A549 (cell line): ENCODE results near the gene ZNF23. TPM values are rescaled to one million over a fixed set of nuclear protein-coding genes. Genes with fewer than 3 reads are reported as not detected.

Experiments used
- ATAC-seq, 2 experiments: fragments of 200-7000 bp in 1 of 2; fragments of >200 bp in 1 of 2; cut with Nextera tagmentation in 1 of 2; cut with Tn5 transposase in 1 of 2; 3 replicates each; pipeline versions ENCODE4 v1.8.0 to v1.9.1; 2018 to 2020; ENCODE audit warnings: mild to moderate bottlenecking in 1 of 2, moderate library complexity in 1 of 2
- CTCF ChIA-PET: fragments of 300-600 bp; sonication (Branson Sonifier 250); formaldehyde crosslinking; extraction: SDS; loops from one replicate; lab custom pipeline; 2021; ENCODE audit warnings: antibody characterized with exemption, inconsistent platforms; lab: Yijun Ruan, JAX
- POLR2A ChIA-PET: fragments of 350-600 bp; formaldehyde crosslinking; extraction: SDS; loops from one replicate; lab custom pipeline; 2021; ENCODE audit warnings: antibody characterized with exemption, inconsistent platforms; lab: Yijun Ruan, JAX
- DNase-seq, 2 experiments: peaks; one replicate each; pipeline versions ENCODE4 v3.0.0 to v3.0.0-alpha.2; 2011 to 2016; ENCODE audit warnings: low read depth in 1 of 2, low spot score in 1 of 2
- FAIRE-seq: peaks from 2 replicates; lab custom pipeline; 2011; peaks lifted over from hg19 to GRCh38; lab: Jason Lieb, UNC
- H3K27ac ChIP-seq, 2 experiments: fragments of >200 bp; sonication (Bioruptor Twin); formaldehyde crosslinking; 3 replicates each; pipeline ENCODE4 v1.5.1; 2016 to 2017
- H3K4me1 ChIP-seq: fragments of >200 bp; sonication (Bioruptor Twin); formaldehyde crosslinking; 3 replicates; pipeline ENCODE4 v1.6.1; 2016
- H3K4me2 ChIP-seq: fragments of >200 bp; sonication (Bioruptor Twin); formaldehyde crosslinking; 3 replicates; pipeline ENCODE4 v1.6.1; 2016
- H3K4me3 ChIP-seq: fragments of >200 bp; sonication (Bioruptor Twin); formaldehyde crosslinking; 3 replicates; pipeline ENCODE4 v1.5.1; 2016
- H3K9me3 ChIP-seq: fragments of >200 bp; sonication (Bioruptor Twin); formaldehyde crosslinking; 3 replicates; pipeline ENCODE4 v1.6.1; 2016
- CBX2 ChIP-seq: fragments of 200-600 bp; sonication (generic); IDR thresholded peaks from 2 replicates; pipeline ENCODE4 v1.6.1; 2016; ENCODE audit warnings: low read depth, mild to moderate bottlenecking, borderline replicate concordance
- CHD4 ChIP-seq: fragments of 200-600 bp; sonication (generic); IDR thresholded peaks from 2 replicates; pipeline ENCODE4 v1.6.1; 2016; ENCODE audit warnings: antibody characterized with exemption, mild to moderate bottlenecking, borderline replicate concordance
- EHF ChIP-seq: fragments of 250-450 bp; sonication (Bioruptor Pico); IDR thresholded peaks from 2 replicates; pipeline ENCODE4 v1.5.0; 2020; ENCODE audit warnings: mild to moderate bottlenecking
- FOSL2 ChIP-seq, 2 experiments: fragments of 450-650 bp in 1 of 2; fragments of >200 bp in 1 of 2; sonication (Bioruptor Twin) in 1 of 2; formaldehyde crosslinking; IDR thresholded peaks; 2 replicates each; pipeline versions ENCODE4 v1.5.0 to v1.6.1; 2016 to 2020; ENCODE audit warnings: mild to moderate bottlenecking in 1 of 2, moderate library complexity in 1 of 2
- FOXS1 ChIP-seq: fragments of 250-450 bp; sonication (Bioruptor Pico); IDR thresholded peaks from 2 replicates; pipeline ENCODE4 v1.5.0; 2020; ENCODE audit warnings: mild to moderate bottlenecking, moderate library complexity
- HDAC2 ChIP-seq: fragments of 200-600 bp; sonication (generic); IDR thresholded peaks from 2 replicates; pipeline ENCODE4 v1.6.1; 2016
- HMGXB4 ChIP-seq: fragments of 250-450 bp; sonication (Bioruptor Pico); IDR thresholded peaks from 2 replicates; pipeline ENCODE4 v1.5.0; 2021; ENCODE audit warnings: mild to moderate bottlenecking, moderate library complexity, borderline replicate concordance
- JUN ChIP-seq, 2 experiments: fragments of >200 bp; sonication (Bioruptor Twin); formaldehyde crosslinking; IDR thresholded peaks; 2 replicates in 1 of 2; 3 replicates in 1 of 2; pipeline ENCODE4 v1.6.1; 2016 to 2017
- JUNB ChIP-seq: fragments of >200 bp; sonication (Bioruptor Twin); formaldehyde crosslinking; IDR thresholded peaks from 2 replicates; pipeline ENCODE4 v1.6.1; 2016
- KDM1A ChIP-seq: fragments of 200-600 bp; sonication (generic); IDR thresholded peaks from 2 replicates; pipeline ENCODE4 v1.6.1; 2016; ENCODE audit warnings: low read depth, mild to moderate bottlenecking
- KDM5A ChIP-seq: fragments of 200-600 bp; sonication (generic); IDR thresholded peaks from 2 replicates; pipeline ENCODE4 v1.6.1; 2016; ENCODE audit warnings: antibody characterized with exemption, mild to moderate bottlenecking
- MAX ChIP-seq: IDR thresholded peaks from 2 replicates; pipeline ENCODE4 v1.6.1; 2012
- MYC ChIP-seq: IDR thresholded peaks from 2 replicates; pipeline ENCODE4 v1.6.1; 2012; ENCODE audit warnings: mild to moderate bottlenecking, inconsistent platforms, low read length, improper control_type of control experiment, borderline replicate concordance
- NPAS2 ChIP-seq: fragments of 250-450 bp; sonication (Bioruptor Pico); IDR thresholded peaks from 2 replicates; pipeline ENCODE4 v1.8.0; 2022; ENCODE audit warnings: mild to moderate bottlenecking, moderate library complexity, borderline replicate concordance
- PHF8 ChIP-seq: fragments of 200-600 bp; sonication (generic); IDR thresholded peaks from 2 replicates; pipeline ENCODE4 v1.6.1; 2016; ENCODE audit warnings: low read depth, mild to moderate bottlenecking, antibody characterized with exemption, moderate library complexity, borderline replicate concordance
- POLR2A ChIP-seq: IDR thresholded peaks from 2 replicates; pipeline ENCODE4 v1.6.1; 2012; ENCODE audit warnings: mild to moderate bottlenecking, low read length
- RCOR1 ChIP-seq: fragments of 150-350 bp; IDR thresholded peaks from 2 replicates; pipeline ENCODE4 v1.6.1; 2014; ENCODE audit warnings: antibody characterized with exemption, low read length, low read depth
- SREBF2 ChIP-seq: fragments of 450-650 bp; IDR thresholded peaks from 2 replicates; pipeline ENCODE4 v1.6.1; 2014; ENCODE audit warnings: mild to moderate bottlenecking, moderate library complexity
- TFCP2L1 ChIP-seq: fragments of 250-450 bp; sonication (Bioruptor Pico); IDR thresholded peaks from 2 replicates; pipeline ENCODE4 v1.5.0; 2021; ENCODE audit warnings: mild to moderate bottlenecking
- ZFP36 ChIP-seq: fragments of 450-650 bp; IDR thresholded peaks from 2 replicates; pipeline ENCODE4 v1.6.1; 2014; ENCODE audit warnings: borderline replicate concordance; ENCODE audit not compliant: partially characterized antibody
- ZSCAN20 ChIP-seq: fragments of 250-450 bp; sonication (Bioruptor Pico); IDR thresholded peaks from 2 replicates; pipeline ENCODE4 v1.8.0; 2022; ENCODE audit warnings: mild to moderate bottlenecking, moderate library complexity
- WGBS: methylation state at CpG from one replicate; pipeline ENCODE4 v1.1.6; 2017; ENCODE audit errors: missing lambda C conversion rate; 5-methylcytosine and 5-hydroxymethylcytosine counted together
- polyA plus RNA-seq, 4 experiments: library from polyadenylated mRNA; depleted of rRNA in 3 of 4; stranded (reverse); fragments of >200 nt; fragmentation: RNase III in 1 of 4; extraction: RNeasy Plus Mini Kit Qiagen cat#74134 plus additional on column Dnase treatment in 1 of 4; gene quantifications; 2 replicates in 3 of 4; 3 replicates in 1 of 4; pipeline ENCODE4 v1.2.3, GENCODE V29; 2011 to 2017
- TF ChIP-seq, protein P1 (sequence below): fragments of >200 bp; sonication (Bioruptor Twin); formaldehyde crosslinking; IDR thresholded peaks from 3 replicates; pipeline ENCODE4 v1.6.1; 2016
- TF ChIP-seq, protein P2 (sequence below): IDR thresholded peaks from 2 replicates; pipeline ENCODE4 v1.6.1; 2012; ENCODE audit warnings: low read depth, borderline replicate concordance

Gene ZNF23
- polyA plus RNA-seq, 2 of the 4 experiments (the other 2 are of a cell fraction): 7.1 to 8.7 TPM

DNA sequence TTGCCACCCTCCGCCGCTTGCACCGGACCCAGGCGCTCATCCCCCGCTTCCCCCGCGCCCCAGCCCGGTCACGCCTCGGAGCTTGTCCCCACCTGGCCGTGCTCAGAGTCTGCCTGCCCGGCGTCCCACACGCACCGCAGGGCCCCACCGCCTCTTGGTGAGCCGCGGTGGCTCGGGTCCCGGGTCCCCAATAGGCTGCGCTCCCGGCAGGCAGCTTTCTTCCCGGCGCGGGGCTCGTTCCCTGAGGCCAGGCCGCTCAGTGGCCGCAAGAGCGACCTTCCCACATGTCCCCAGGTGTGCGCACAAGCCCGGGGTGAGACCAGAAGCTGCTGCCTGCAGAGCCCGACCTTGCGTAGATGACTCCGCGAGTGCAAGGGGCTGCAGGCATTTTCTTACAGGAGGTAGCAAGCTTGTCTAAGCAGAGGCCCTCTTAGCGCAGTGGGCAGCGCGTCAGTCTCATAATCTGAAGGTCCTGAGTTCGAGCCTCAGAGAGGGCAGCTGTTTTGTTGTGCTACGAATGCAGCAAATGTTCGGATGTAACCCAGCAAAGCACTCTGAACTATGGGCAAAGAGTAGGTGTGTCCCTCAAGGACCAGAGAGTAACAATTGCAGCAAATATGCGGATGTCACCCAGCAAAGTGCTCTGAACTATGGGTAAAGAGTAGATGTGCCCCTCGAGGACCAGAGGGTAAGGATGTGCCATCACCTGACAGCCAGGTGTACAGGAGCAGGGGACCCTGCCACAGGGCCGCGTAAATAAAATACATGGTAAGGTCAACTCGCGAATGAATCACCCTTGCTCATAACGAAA is 35.8 kb downstream of the ZNF23 start (continued):
- TF ChIP-seq POLR2A (no peak), EHF (CRISPR knock-in tag) (0 out of 2 replicates have a peak, but pooled peaks have one; percentile 27), CHD4 (no peak), KDM1A (no peak), PHF8 (no peak), SREBF2 (peak; percentile 94), MYC (no peak; the same call in 1 of the 2 replicates), NPAS2 (CRISPR knock-in tag) (no peak), JUNB (0 out of 2 replicates have a peak, but pooled peaks have one; percentile 25), JUN (IDR thresholded peaks at IDR 0.05) (peak; percentile 37 to 59; a peak in 2 of 5 replicates), TFCP2L1 (peak; percentile 92), ZFP36 (peak; percentile 76), FOSL2 (IDR thresholded peaks at IDR 0.05) (peak; percentile 5; the same call in 1 of the 2 replicates), FOSL2 (CRISPR knock-in tag; IDR thresholded peaks at IDR 0.05) (peak; percentile 56; the same call in 1 of the 2 replicates), CBX2 (no peak), RCOR1 (no peak), FOXS1 (no peak), MAX (peak; percentile 63)
- TF ChIP-seq, protein P1, sequence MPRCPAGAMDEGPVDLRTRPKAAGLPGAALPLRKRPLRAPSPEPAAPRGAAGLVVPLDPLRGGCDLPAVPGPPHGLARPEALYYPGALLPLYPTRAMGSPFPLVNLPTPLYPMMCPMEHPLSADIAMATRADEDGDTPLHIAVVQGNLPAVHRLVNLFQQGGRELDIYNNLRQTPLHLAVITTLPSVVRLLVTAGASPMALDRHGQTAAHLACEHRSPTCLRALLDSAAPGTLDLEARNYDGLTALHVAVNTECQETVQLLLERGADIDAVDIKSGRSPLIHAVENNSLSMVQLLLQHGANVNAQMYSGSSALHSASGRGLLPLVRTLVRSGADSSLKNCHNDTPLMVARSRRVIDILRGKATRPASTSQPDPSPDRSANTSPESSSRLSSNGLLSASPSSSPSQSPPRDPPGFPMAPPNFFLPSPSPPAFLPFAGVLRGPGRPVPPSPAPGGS: no peak

DNA sequence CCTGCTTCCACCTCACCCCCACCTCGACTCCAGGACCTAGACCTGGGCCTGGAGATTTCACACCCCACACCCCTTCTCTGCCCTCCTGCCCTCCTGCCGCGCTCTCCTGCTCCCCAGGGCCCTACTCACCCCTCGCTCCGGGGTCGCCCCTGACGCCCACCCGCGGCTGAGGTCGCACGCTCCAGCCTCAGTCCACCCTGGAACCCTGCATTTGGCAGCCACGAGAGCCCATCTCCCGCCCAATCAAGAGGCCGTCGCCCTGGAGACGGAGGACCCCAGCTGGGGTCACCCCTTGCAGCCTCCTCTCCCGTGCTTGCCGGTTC is 36.3 kb downstream of the ZNF23 start:
- no peak for DNase-seq
- Histone ChIP-seq H3K4me3 (peak overlapping the region; percentile 50), H3K27ac (peak overlapping the region; percentile 18 to 69; a peak in 2 of 6 replicates), H3K4me2 (peak overlapping the region; percentile 80), H3K4me1 (peaks cover 5% of the 10 kb centered on the region; the same call in 1 of the 3 replicates), H3K9me3 (peaks cover 14% of the 10 kb centered on the region; the same call in 2 of the 3 replicates)
- no peak for ATAC-seq
- CTCF ChIA-PET: interaction anchor here (1.1 to 2.3 kb wide), 3 partner anchors 12 to 69 kb away, joined by 3 to 11 read pairs (median 3); no protein-coding TSS in a partner anchor
- WGBS: 29% methylated on average over 12 of the region's 18 CpGs
- TF ChIP-seq RCOR1 (no peak), KDM5A (no peak)
- TF ChIP-seq, protein P2, sequence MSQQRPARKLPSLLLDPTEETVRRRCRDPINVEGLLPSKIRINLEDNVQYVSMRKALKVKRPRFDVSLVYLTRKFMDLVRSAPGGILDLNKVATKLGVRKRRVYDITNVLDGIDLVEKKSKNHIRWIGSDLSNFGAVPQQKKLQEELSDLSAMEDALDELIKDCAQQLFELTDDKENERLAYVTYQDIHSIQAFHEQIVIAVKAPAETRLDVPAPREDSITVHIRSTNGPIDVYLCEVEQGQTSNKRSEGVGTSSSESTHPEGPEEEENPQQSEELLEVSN: 0 out of 2 replicates have a peak, but pooled peaks have one; percentile 61
- no peak for FAIRE-seq
- POLR2A ChIA-PET: interaction anchor here (2.3 kb wide), 1 partner anchor 36 kb away, joined by 18 read pairs; the partner anchor contains the start of gene ZNF23

- peaks cover 5% of the 10 kb centered on the region; the same call in 1 of the 3 replicates for H3K4me1 ChIP-seq
- H3K4me3 ChIP-seq: no peak overlapping the region
- H3K27ac ChIP-seq: no peak overlapping the region
- CTCF ChIA-PET: interaction anchor here (1.1 to 5.0 kb wide), 2 partner anchors 12 to 15 kb away, joined by 3 to 40 read pairs; no protein-coding TSS in a partner anchor
- FAIRE-seq: no peak
- DNase-seq: no peak
- 42% methylated on average over 6 of the region's 6 CpGs for WGBS
- no peak overlapping the region for H3K4me2 ChIP-seq
- peaks cover 8% of the 10 kb centered on the region; the same call in 1 of the 3 replicates for H3K9me3 ChIP-seq
- POLR2A ChIA-PET: no interaction called here
- no peak for TF ChIP-seq HDAC2
- TF ChIP-seq ZSCAN20 (CRISPR knock-in tag): no peak
- TF ChIP-seq HMGXB4 (CRISPR knock-in tag): no peak
- TF ChIP-seq RCOR1: no peak
- TF ChIP-seq EHF (CRISPR knock-in tag): no peak
- no peak for ATAC-seq
These were observed 37.4 kb downstream of the ZNF23 start for GRCh38 chr16:71424626-71425025.
